GM04504 (cell line): ENCODE data around the gene NAA35.
A peak's percentile ranks its signal among the peaks of the same experiment; 100 is the strongest.
"Not testable (repeated sequence)": the region's sequence is repeated elsewhere in the genome, so short reads cannot be mapped to it uniquely, and the experiment has no call there.

ENCODE experiments used
- DNase-seq: peaks from one replicate; pipeline ENCODE4 v3.0.0-alpha.2; 2012; ENCODE audit warnings: low read depth

NAA35 gene

GRCh38 chr9:86034863-86035734, 94.2 kb downstream of the NAA35 start:
- peak; percentile 7 for DNase-seq

- no peak for DNase-seq
Observed at GRCh38 chr9:86035827-86036440, 95.0 kb downstream of the NAA35 start.

- DNase-seq = no peak
Observed at GRCh38 chr9:86036555-86036954, 95.6 kb downstream of the NAA35 start.

GRCh38 chr9:86039991-86040860, 99.3 kb downstream of the NAA35 start:
- DNase-seq = no peak

- no peak for DNase-seq
Observed at GRCh38 chr9:86040861-86041155, 99.9 kb downstream of the NAA35 start.

- DNase-seq = peak; percentile 20
Observed at GRCh38 chr9:86041311-86041741, 100.4 kb downstream of the NAA35 start.

- no peak for DNase-seq
Observed at GRCh38 chr9:86042199-86042978, 101.4 kb downstream of the NAA35 start.

GRCh38 chr9:86043586-86043985, 102.6 kb downstream of the NAA35 start:
- no peak for DNase-seq

- DNase-seq = no peak
Observed at GRCh38 chr9:86043999-86044398, 103.1 kb downstream of the NAA35 start.

GRCh38 chr9:86045654-86046053, 104.7 kb downstream of the NAA35 start:
- DNase-seq = no peak

GRCh38 chr9:86046071-86046636, 105.2 kb downstream of the NAA35 start:
- no peak for DNase-seq

GRCh38 chr9:86046930-86047341, 106.0 kb downstream of the NAA35 start:
- no peak for DNase-seq

- no peak for DNase-seq
Observed at GRCh38 chr9:86047361-86047760, 106.4 kb downstream of the NAA35 start.

GRCh38 chr9:86048018-86048742, 107.2 kb downstream of the NAA35 start:
- not testable (repeated sequence) for DNase-seq

GRCh38 chr9:86052556-86053468, 111.9 kb downstream of the NAA35 start:
- DNase-seq = no peak

- no peak for DNase-seq
Observed at GRCh38 chr9:86054695-86055094, 113.7 kb downstream of the NAA35 start.

GRCh38 chr9:86057491-86057890, 116.5 kb downstream of the NAA35 start:
- no peak for DNase-seq

- no peak for DNase-seq
Observed at GRCh38 chr9:86061972-86062739, 121.2 kb downstream of the NAA35 start.
